Activated CD8-positive, alpha-beta memory T cell treated with anti-CD3 and anti-CD28 coated beads, Interleukin-2, amount 10 ng/mL, durations not matched to agents 7 days and 5 days (primary cell): ENCODE results near the gene OTULINL. TPM values are rescaled to one million over a fixed set of nuclear protein-coding genes. Genes with fewer than 3 reads are reported as not detected.
A peak's percentile ranks its signal among the peaks of the same experiment; 100 is the strongest.

Source experiments
- ATAC-seq: fragments of 150-1000 bp; cut with Tn5 transposase; one replicate; pipeline ENCODE4 v1.10.0; 2021; ENCODE audit warnings: moderate library complexity
- CTCF ChIA-PET: fragments of 350-600 bp; sonication (Branson Sonifier 250); formaldehyde crosslinking; loops from one replicate; lab custom pipeline; 2021; ENCODE audit warnings: antibody characterized with exemption; lab: Charles Lee
- DNase-seq: peaks from one replicate; pipeline ENCODE4 v3.0.0-alpha.2; 2020
- H3K27ac Mint-ChIP-seq: one replicate; pipeline ENCODE4 v1.8.0; 2021; ENCODE audit warnings: mild to moderate bottlenecking, mixed read lengths
- H3K27me3 Mint-ChIP-seq: one replicate; pipeline ENCODE4 v1.8.0; 2021; ENCODE audit warnings: mixed read lengths
- H3K36me3 Mint-ChIP-seq: one replicate; pipeline ENCODE4 v1.8.0; 2021; ENCODE audit warnings: mild to moderate bottlenecking, mixed read lengths
- H3K4me1 Mint-ChIP-seq: one replicate; pipeline ENCODE4 v1.8.0; 2021; ENCODE audit warnings: mixed read lengths
- H3K4me3 Mint-ChIP-seq: one replicate; pipeline ENCODE4 v1.8.0; 2021; ENCODE audit warnings: mild to moderate bottlenecking, moderate library complexity, mixed read lengths
- H3K9me3 Mint-ChIP-seq: one replicate; pipeline ENCODE4 v1.8.0; 2022; ENCODE audit warnings: low read depth, mixed read lengths
- total RNA-seq, 2 experiments: library from RNA; stranded (reverse); gene quantifications; one replicate each; pipeline ENCODE4 v1.2.3, GENCODE V29; 2021

OTULINL gene
- total RNA-seq, 2 experiments from 2014 or later, result 46.7 to 61.5 TPM

GRCh38 chr5:14580398-14581034 lies 1.1 kb upstream of the OTULINL start:
- ATAC-seq (no peak), DNase-seq (no peak)
- CTCF ChIA-PET, result interaction anchor here (3.9 kb wide), 1 partner anchor 12 kb away, joined by 46 read pairs; no protein-coding TSS in a partner anchor
- H3K4me3 Mint-ChIP-seq, result peak overlapping the region; percentile 67
- peaks cover 24% of the 10 kb centered on the region for H3K27me3 Mint-ChIP-seq
- peaks cover 24% of the 10 kb centered on the region for H3K4me1 Mint-ChIP-seq
- H3K36me3 Mint-ChIP-seq, result peaks cover 12% of the 10 kb centered on the region
- no peaks in the 10 kb centered on the region for H3K9me3 Mint-ChIP-seq
- H3K27ac Mint-ChIP-seq, result no peak overlapping the region

- CTCF ChIA-PET, result interaction anchor here (0.6 to 3.9 kb wide), 19 partner anchors 11 to 270 kb away, joined by 3 to 46 read pairs (median 4); no protein-coding TSS in a partner anchor
- DNase-seq (peak; percentile 92), ATAC-seq (peak; percentile 85)
- no peaks in the 10 kb centered on the region for H3K9me3 Mint-ChIP-seq
- peaks cover 31% of the 10 kb centered on the region for H3K4me1 Mint-ChIP-seq
- H3K27ac Mint-ChIP-seq, result peak overlapping the region; percentile 79
- H3K36me3 Mint-ChIP-seq, result peaks cover 19% of the 10 kb centered on the region
- H3K4me3 Mint-ChIP-seq, result peak overlapping the region; percentile 80
- H3K27me3 Mint-ChIP-seq, result peaks cover 24% of the 10 kb centered on the region
These were observed 552 bp downstream of the OTULINL start for GRCh38 chr5:14581891-14582796.

- Mint-ChIP-seq H3K27ac (peak overlapping the region; percentile 79), H3K4me3 (peak overlapping the region; percentile 80), H3K36me3 (peaks cover 19% of the 10 kb centered on the region), H3K4me1 (peaks cover 36% of the 10 kb centered on the region), H3K9me3 (no peaks in the 10 kb centered on the region), H3K27me3 (peaks cover 24% of the 10 kb centered on the region)
- no peak for DNase-seq
- ATAC-seq, result no peak
- CTCF ChIA-PET, result interaction anchor here (0.6 to 3.9 kb wide), 16 partner anchors 10 to 269 kb away, joined by 3 to 46 read pairs (median 4); no protein-coding TSS in a partner anchor
These were observed 1.2 kb downstream of the OTULINL start for GRCh38 chr5:14582797-14583137.

- H3K27me3 Mint-ChIP-seq, result peaks cover 12% of the 10 kb centered on the region
- no peak for ATAC-seq
- DNase-seq, result no peak
- peaks cover 53% of the 10 kb centered on the region for H3K4me1 Mint-ChIP-seq
- H3K36me3 Mint-ChIP-seq, result peaks cover 23% of the 10 kb centered on the region
- peak overlapping the region; percentile 18 for H3K4me3 Mint-ChIP-seq
- no peaks in the 10 kb centered on the region for H3K9me3 Mint-ChIP-seq
- H3K27ac Mint-ChIP-seq, result no peak overlapping the region
- CTCF ChIA-PET, result interaction anchor here (2.1 kb wide), 1 partner anchor 64 kb away, joined by 6 read pairs; no protein-coding TSS in a partner anchor
These were observed 3.3 kb downstream of the OTULINL start for GRCh38 chr5:14584848-14585247.

- no peak for DNase-seq
- Mint-ChIP-seq H3K4me3 (no peak overlapping the region), H3K27me3 (no peaks in the 10 kb centered on the region), H3K36me3 (peaks cover 27% of the 10 kb centered on the region), H3K4me1 (peaks cover 72% of the 10 kb centered on the region), H3K9me3 (no peaks in the 10 kb centered on the region), H3K27ac (no peak overlapping the region)
- ATAC-seq, result no peak
- CTCF ChIA-PET, result interaction anchor here (1.2 kb wide), 1 partner anchor 10 kb away, joined by 3 read pairs; no protein-coding TSS in a partner anchor
These were observed 5.6 kb downstream of the OTULINL start for GRCh38 chr5:14587150-14587549.

GRCh38 chr5:14588145-14588544 lies 6.6 kb downstream of the OTULINL start:
- H3K9me3 Mint-ChIP-seq, result no peaks in the 10 kb centered on the region
- no peak for ATAC-seq
- peaks cover 79% of the 10 kb centered on the region for H3K4me1 Mint-ChIP-seq
- CTCF ChIA-PET, result interaction anchor here (1.2 kb wide), 2 partner anchors 11 to 234 kb away, joined by 3 read pairs; no protein-coding TSS in a partner anchor
- H3K4me3 Mint-ChIP-seq, result no peak overlapping the region
- H3K27me3 Mint-ChIP-seq, result no peaks in the 10 kb centered on the region
- H3K27ac Mint-ChIP-seq, result no peak overlapping the region
- H3K36me3 Mint-ChIP-seq, result peaks cover 34% of the 10 kb centered on the region
- DNase-seq, result no peak

- H3K27ac Mint-ChIP-seq, result peak overlapping the region; percentile 14
- H3K36me3 Mint-ChIP-seq, result peaks cover 34% of the 10 kb centered on the region
- ATAC-seq (no peak), DNase-seq (no peak)
- H3K9me3 Mint-ChIP-seq, result no peaks in the 10 kb centered on the region
- no peak overlapping the region for H3K4me3 Mint-ChIP-seq
- peaks cover 79% of the 10 kb centered on the region for H3K4me1 Mint-ChIP-seq
- CTCF ChIA-PET, result interaction anchor here (1.2 kb wide), 1 partner anchor 234 kb away, joined by 3 read pairs; no protein-coding TSS in a partner anchor
- H3K27me3 Mint-ChIP-seq, result no peaks in the 10 kb centered on the region
These were observed 7.4 kb downstream of the OTULINL start for GRCh38 chr5:14588758-14589543.

GRCh38 chr5:14590949-14591348 lies 9.4 kb downstream of the OTULINL start:
- H3K36me3 Mint-ChIP-seq, result peaks cover 22% of the 10 kb centered on the region
- H3K9me3 Mint-ChIP-seq, result no peaks in the 10 kb centered on the region
- H3K27me3 Mint-ChIP-seq, result no peaks in the 10 kb centered on the region
- H3K27ac Mint-ChIP-seq, result peak overlapping the region; percentile 52
- ATAC-seq (no peak), DNase-seq (no peak)
- H3K4me1 Mint-ChIP-seq, result peaks cover 85% of the 10 kb centered on the region
- CTCF ChIA-PET, result interaction anchor here (1.3 to 5.8 kb wide), 2 partner anchors 8 to 65 kb away, joined by 3 to 46 read pairs; partner anchors contain the start of gene OTULINL
- no peak overlapping the region for H3K4me3 Mint-ChIP-seq

- Mint-ChIP-seq H3K9me3 (no peaks in the 10 kb centered on the region), H3K36me3 (peaks cover 26% of the 10 kb centered on the region), H3K4me3 (no peak overlapping the region), H3K27me3 (no peaks in the 10 kb centered on the region), H3K27ac (no peak overlapping the region), H3K4me1 (peaks cover 90% of the 10 kb centered on the region)
- CTCF ChIA-PET, result interaction anchor here (1.0 to 5.8 kb wide), 4 partner anchors 9 to 65 kb away, joined by 3 to 46 read pairs (median 15); partner anchors contain the start of gene OTULINL
- DNase-seq (no peak), ATAC-seq (no peak)
These were observed 10.0 kb downstream of the OTULINL start for GRCh38 chr5:14591548-14591947.

GRCh38 chr5:14593326-14594021 lies 11.9 kb downstream of the OTULINL start:
- Mint-ChIP-seq H3K27me3 (no peaks in the 10 kb centered on the region), H3K27ac (peak overlapping the region; percentile 98), H3K36me3 (peaks cover 42% of the 10 kb centered on the region), H3K4me1 (peaks cover 94% of the 10 kb centered on the region), H3K4me3 (peak overlapping the region; percentile 64), H3K9me3 (no peaks in the 10 kb centered on the region)
- peak; percentile 57 for ATAC-seq
- CTCF ChIA-PET, result interaction anchor here (0.9 to 5.8 kb wide), 7 partner anchors 11 to 228 kb away, joined by 3 to 46 read pairs (median 5); partner anchors contain the start of gene OTULINL
- peak; percentile 85 for DNase-seq

- Mint-ChIP-seq H3K4me1 (peaks cover 85% of the 10 kb centered on the region), H3K36me3 (peaks cover 39% of the 10 kb centered on the region), H3K27ac (peak overlapping the region; percentile 98), H3K9me3 (no peaks in the 10 kb centered on the region), H3K4me3 (peak overlapping the region; percentile 64), H3K27me3 (no peaks in the 10 kb centered on the region)
- CTCF ChIA-PET, result interaction anchor here (1.1 to 5.8 kb wide), 5 partner anchors 12 to 230 kb away, joined by 3 to 46 read pairs (median 6); partner anchors contain the start of gene OTULINL
- DNase-seq (peak; percentile 46), ATAC-seq (peak; percentile 16)
These were observed 12.9 kb downstream of the OTULINL start for GRCh38 chr5:14594378-14595074.
